HEK293T (cell line): ENCODE results near the gene CRYBG3.

Source experiments
- ARNT ChIP-seq: fragments of 450-650 bp; IDR thresholded peaks from 2 replicates; pipeline ENCODE4 v1.6.1; 2017; ENCODE audit warnings: mild to moderate bottlenecking
- BHLHE40 ChIP-seq: fragments of 450-650 bp; IDR thresholded peaks from 2 replicates; pipeline ENCODE4 v1.6.1; 2016; ENCODE audit warnings: mild to moderate bottlenecking, moderate library complexity, borderline replicate concordance
- CTBP1 ChIP-seq: fragments of 450-650 bp; IDR thresholded peaks from 2 replicates; pipeline ENCODE4 v1.6.1; 2016; ENCODE audit warnings: borderline replicate concordance
- ELF4 ChIP-seq: fragments of 450-650 bp; IDR thresholded peaks from 2 replicates; pipeline ENCODE4 v1.6.1; 2017; ENCODE audit warnings: antibody characterized with exemption
- FOXA1 ChIP-seq: fragments of 450-650 bp; IDR thresholded peaks from 2 replicates; pipeline ENCODE4 v1.6.1; 2016; ENCODE audit warnings: mild to moderate bottlenecking
- FOXK2 ChIP-seq: fragments of 450-650 bp; IDR thresholded peaks from 2 replicates; pipeline ENCODE4 v1.6.1; 2016; ENCODE audit warnings: mild to moderate bottlenecking
- FOXM1 ChIP-seq: fragments of 450-650 bp; IDR thresholded peaks from 2 replicates; pipeline ENCODE4 v1.6.1; 2017; ENCODE audit warnings: mild to moderate bottlenecking, borderline replicate concordance
- LEF1 ChIP-seq: fragments of 450-650 bp; IDR thresholded peaks from 2 replicates; pipeline ENCODE4 v1.6.1; 2017; ENCODE audit warnings: mild to moderate bottlenecking, borderline replicate concordance
- NFRKB ChIP-seq: fragments of 450-650 bp; IDR thresholded peaks from 2 replicates; pipeline ENCODE4 v1.6.1; 2016; ENCODE audit warnings: mild to moderate bottlenecking, moderate library complexity
- PKNOX1 ChIP-seq: fragments of 450-650 bp; IDR thresholded peaks from 2 replicates; pipeline ENCODE4 v1.6.1; 2016
- SP1 ChIP-seq: fragments of 450-650 bp; IDR thresholded peaks from 2 replicates; pipeline ENCODE4 v1.6.1; 2017
- SUZ12 ChIP-seq: fragments of 450-650 bp; IDR thresholded peaks from 2 replicates; pipeline ENCODE4 v1.6.1; 2016; ENCODE audit warnings: mild to moderate bottlenecking
- TARDBP ChIP-seq: fragments of 450-650 bp; IDR thresholded peaks from 2 replicates; pipeline ENCODE4 v1.6.1; 2016
- ZNF384 ChIP-seq: fragments of 450-650 bp; IDR thresholded peaks from 2 replicates; pipeline ENCODE4 v1.6.1; 2016

GRCh38 chr3:97896547-97896946 lies 74.7 kb downstream of the CRYBG3 start:
- TF ChIP-seq SP1 = no peak
- TF ChIP-seq FOXK2 = no peak
- no peak for TF ChIP-seq PKNOX1
- TF ChIP-seq ZNF384 = no peak
- no peak for TF ChIP-seq SUZ12
- no peak for TF ChIP-seq BHLHE40
- TF ChIP-seq FOXA1 = no peak
- no peak for TF ChIP-seq NFRKB
- no peak for TF ChIP-seq FOXM1
- no peak for TF ChIP-seq TARDBP
- no peak for TF ChIP-seq ELF4
- no peak for TF ChIP-seq ARNT
- no peak for TF ChIP-seq LEF1
- no peak for TF ChIP-seq CTBP1
